HS-27A (cell line): ENCODE measurements around the gene LONRF2.
A peak's percentile ranks its signal among the peaks of the same experiment; 100 is the strongest.
"Not testable (repeated sequence)": the region's sequence is repeated elsewhere in the genome, so short reads cannot be mapped to it uniquely, and the experiment has no call there.

Source experiments
- DNase-seq: peaks from one replicate; pipeline ENCODE4 v3.0.0-alpha.2; 2012; ENCODE audit warnings: low read depth, missing footprints

LONRF2 gene

DNA sequence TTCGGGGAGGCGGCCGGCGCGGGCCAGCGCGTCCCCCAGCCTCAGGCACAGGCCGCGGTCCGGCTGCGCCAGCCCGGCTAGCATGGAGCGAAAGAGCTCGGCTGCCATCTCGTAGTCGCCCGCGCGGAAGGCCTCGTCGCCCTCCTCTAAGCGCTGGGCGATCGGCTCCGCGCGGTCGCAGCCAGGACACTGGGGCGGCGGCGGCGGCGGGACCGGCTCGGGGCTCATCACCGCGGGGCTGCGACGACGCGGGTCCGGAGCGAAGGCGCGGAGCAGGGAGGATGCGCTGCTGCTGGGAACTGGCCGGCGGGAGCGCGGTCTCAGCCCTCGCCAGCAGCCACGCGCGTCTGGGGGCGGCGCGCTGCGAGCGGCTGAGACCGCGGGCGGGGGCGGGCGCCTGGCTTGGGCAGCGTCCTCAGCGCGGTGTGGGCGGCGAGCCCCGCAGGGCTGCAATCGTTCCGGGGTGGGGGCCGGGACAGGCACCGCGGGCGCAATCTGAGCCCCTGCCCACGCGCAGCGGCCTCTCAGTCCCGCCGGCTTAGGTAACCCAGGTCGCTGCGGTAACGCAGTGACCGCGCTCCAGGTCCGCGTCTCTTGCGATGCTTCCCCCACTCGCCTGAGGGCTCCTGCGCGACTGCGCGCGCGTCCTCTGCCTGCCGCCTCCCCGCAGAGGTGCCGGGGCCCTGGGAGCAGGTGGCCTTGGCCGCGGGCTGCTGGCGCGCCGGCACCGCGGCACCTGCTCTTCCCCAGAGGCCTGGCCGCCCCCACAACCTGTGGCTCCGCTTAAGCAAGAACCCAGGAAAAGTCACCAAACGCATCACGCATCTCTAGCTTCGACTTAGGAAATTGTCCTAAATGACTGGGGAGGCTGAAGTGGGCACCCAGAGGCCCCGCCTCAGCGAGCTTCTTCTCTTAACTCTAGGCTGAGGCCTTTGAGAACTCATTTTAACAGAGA lies at the start of gene LONRF2:
Gene LONRF2 (minus strand): TSS at position 636 of the 955 bp plus-strand sequence. CDS start 408 bp downstream, at position 228.
- DNase-seq: no peak

DNA sequence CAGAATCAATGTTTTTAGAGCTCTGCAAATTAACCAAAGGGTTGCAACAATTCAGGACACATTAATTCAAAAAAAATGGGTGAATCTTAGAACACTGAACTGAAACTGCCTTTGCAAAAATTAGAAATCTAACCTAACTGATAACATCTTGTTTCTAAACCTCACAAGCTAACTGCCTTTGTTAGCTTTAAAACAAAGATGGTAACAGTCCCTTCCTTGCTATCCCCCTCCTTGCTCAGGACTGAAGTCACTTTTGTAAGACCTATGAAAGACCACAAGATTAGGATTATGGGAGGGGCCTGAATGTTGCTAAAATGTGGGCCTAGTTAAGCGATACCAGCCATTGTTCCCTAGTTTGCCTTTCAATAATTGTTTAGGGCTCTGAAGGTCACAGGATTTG lies 44.9 kb upstream of the LONRF2 start:
- DNase-seq: no peak

DNA sequence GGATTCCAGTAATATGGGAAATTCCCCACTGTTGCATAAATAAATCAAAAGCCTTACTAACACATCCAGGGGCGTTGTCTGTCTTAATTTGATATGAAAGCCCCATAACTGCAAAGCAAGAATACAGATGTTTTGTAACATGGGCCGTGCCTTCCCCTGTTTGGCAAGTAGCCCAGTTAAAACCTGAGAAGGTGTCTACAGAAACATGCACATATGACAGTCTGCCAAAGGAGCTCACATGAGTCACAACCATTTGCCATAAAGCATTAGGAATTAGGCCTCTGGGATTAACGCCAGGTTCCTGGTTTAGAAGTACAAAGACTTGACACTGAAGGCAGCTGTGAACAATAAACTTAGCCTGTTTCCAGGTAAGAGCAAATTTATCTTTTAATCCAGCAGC lies 43.1 kb upstream of the LONRF2 start:
- peak; percentile 9 for DNase-seq

DNA sequence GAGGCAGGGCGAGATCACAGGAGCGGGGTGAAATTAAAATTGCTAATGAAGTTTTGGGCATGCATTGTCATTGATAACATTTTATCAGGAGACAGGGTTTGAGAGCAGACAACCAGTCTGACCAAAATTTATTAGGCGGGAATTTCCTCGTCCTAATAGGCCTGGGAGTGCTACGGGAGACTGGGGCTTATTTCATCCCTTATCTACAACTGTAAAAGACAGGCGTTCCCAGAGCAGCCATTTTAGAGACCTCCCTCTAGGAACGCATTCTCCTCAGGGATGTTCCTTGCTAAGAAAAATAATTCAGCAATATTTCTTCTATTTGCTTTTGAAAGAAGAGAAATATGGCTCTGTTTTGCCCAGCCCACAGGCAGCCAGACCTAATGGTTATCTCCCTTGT lies 40.0 kb upstream of the LONRF2 start:
- DNase-seq: not testable (repeated sequence)

DNA sequence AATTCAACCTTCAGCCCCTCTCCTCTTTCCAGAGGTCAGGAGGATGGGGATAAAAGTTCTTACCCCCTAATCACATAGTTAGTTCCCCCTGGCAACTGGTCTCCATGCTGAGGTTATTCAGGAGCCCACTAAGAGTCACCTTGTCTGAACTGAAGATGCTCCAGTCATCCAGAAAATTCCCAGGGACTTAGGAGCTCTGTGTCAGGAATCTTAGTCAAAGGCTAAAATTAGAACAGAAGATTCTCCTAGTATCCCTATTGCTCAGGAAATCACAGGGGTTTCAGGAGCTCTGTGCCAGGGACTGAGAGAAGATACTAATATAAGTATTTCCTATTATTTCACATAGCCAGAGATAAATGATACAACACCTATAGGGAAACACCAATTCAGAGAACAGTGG lies 37.3 kb upstream of the LONRF2 start:
- DNase-seq: no peak

DNA sequence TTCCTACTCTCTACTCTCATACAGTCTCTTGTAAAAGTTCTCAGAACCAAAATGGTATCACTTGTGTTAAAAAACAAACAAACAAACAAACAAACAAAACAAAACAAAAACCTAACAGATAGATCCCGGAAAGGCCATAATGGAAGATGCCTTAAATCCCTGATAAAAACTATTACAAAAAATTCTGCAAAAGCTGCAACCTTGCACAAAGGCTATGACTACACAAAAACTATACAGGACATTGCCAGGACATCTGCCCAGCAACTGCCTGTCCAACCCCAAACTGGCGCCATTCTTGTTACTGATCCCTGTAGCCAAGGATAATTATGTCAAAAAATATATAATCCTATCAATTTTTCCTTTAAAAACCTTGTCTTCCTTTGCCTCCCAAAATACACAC lies 36.3 kb upstream of the LONRF2 start:
- DNase-seq: no peak

DNA sequence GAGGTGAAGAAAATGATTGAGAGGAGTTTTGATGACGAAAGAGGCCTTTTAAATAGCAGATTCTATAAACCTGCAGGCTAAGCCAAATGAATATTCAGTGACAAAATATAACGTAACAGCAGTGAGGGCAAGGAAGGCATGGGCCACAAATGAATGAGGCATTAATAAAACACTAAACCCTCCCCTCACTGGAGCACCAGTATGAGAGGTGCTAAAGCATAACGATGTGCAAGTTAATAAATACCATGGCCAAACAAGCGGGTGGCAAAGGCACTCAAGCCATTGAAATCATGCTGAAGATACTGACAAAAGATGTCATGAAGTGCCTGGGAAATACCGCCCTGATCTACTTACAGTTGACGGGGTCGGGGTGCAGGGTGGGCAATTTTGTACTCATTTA lies 30.2 kb upstream of the LONRF2 start:
- no peak for DNase-seq

DNA sequence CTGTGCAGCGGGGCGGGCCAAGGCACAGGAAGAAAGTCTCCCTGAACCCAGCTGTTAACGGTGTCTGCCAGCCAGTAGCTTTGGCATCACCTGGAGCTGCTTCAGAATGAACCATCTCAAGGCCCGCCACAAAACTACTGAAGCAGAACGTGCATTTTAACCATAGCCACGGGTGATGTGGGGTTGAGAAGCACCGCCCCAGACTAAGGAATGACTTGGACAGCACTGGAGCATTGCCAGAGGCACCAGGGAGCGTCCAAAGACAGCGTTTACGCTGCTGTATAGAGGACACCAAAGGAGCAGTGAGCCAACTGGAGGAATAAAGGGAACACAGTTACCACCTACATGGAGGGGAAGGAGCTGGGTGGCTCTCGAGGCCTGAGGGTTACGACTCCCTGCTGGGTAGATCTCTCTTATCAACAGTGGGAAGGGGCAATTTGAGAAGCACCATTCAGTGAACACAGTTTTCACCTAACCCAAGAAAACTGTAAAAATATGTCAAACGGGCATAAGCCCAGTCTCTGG lies 28.4 kb upstream of the LONRF2 start:
- no peak for DNase-seq

DNA sequence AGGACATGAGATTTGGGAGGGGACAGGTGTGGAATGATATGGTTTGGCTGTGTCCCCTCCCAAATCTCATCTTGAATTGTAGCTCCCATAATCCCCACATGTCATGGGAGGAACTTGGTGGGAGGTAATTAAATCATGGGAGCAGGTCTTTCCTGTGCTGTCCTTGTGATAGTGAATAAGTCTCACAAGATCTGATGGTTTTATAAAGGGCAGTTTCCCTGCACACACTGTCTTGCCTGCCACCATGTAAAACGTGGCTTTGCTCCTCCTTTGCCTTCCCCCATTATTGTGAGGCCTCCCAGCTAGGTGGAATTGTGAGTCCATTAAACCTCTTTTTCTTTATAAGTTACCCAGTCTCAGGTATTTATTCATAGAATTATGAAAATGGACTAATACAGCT lies 22.8 kb upstream of the LONRF2 start:
- DNase-seq: not testable (repeated sequence)

DNA sequence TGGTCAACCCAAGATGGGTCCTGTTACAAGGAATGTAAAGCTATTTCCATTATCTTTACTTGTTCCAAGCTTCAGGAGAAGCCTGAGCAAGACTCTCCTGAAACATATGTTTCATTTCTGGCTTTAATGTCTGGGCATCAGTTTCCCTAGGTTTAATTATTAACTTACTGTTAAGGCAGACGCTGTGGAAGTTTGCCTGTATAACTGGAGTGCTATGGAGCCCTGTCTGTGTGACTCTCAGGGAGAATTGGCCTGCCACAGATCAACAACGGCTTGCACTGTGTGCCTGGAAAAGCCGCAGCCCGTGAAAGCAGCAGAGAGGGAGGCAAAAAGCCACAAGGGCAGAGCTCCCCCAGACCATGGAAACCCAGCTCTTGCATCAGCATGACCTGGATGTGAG lies 22.1 kb upstream of the LONRF2 start:
- DNase-seq: no peak

DNA sequence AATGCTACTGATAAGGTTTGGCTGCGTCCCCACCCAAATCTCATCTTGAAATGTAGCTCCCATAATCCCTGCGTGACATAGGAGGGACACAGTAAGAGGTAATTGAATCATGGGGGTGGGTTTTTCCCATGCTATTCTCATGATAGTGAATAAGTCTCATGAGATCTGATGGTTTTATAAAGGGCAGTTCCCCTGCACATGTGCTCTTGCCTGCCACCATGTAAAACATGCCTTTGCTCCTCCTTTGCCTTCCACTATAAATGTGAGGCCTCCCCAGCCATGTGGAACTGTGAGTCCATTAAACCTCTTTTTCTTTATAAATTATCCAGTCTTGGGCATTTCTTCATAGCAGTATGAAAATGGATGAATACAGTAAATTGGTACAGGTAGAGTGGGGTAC lies 20.2 kb upstream of the LONRF2 start:
- DNase-seq: not testable (repeated sequence)

DNA sequence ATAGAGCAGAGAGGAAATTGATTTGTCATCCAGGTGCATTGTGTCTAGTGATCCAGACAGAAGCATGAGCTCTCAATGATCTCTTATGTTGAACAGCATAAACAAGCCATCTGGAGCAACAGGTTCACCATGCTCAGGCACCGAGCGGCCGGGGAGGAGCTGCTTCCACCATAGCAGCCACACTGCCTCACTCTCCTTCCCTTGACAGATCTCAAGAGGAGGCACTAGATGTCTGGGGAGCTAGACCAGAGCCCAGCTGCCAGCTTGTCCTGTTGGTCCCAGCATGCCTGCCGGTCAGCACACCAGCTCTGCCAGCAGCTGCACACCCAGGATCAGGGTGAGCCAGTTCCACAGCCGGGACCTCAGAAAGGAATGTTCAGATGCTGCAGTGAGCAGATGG lies 17.5 kb upstream of the LONRF2 start:
- no peak for DNase-seq

DNA sequence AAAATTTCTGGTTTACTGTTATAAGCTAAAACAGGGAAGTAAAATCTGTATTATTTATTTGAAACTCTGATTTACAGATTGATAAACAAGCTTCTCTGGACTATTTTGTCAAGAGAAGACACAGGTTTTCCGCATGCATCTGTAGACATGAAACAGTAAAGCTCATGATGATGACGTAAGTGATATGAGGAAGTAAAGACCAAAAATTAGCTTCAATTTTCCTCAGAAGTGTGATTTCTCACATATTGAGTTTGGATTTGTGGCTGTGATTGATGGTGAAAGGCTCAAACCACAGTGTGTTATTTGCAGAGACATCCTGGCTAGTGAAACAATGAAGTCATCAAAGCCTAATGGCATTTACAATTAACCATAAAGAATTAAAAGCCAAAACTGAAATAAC lies 12.6 kb upstream of the LONRF2 start:
- no peak for DNase-seq

DNA sequence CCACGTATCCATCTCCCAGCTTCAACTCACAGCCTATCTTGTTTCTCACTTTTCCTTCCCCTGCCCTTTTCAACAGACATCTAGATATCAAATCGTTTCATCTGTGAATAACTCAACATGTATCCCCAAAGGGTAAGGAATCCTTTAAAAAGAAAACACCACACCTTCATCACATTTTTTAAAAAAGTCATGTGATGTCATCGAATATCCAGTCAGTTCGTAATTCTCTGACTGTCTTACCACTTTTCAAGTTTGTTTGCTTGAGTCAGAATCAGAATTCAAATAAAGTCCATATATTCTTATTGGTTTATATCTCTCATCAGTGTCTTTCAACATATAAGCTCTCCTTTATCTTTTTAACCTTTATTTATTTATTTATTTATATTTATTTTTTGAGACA lies 5.4 kb upstream of the LONRF2 start:
- no peak for DNase-seq

DNA sequence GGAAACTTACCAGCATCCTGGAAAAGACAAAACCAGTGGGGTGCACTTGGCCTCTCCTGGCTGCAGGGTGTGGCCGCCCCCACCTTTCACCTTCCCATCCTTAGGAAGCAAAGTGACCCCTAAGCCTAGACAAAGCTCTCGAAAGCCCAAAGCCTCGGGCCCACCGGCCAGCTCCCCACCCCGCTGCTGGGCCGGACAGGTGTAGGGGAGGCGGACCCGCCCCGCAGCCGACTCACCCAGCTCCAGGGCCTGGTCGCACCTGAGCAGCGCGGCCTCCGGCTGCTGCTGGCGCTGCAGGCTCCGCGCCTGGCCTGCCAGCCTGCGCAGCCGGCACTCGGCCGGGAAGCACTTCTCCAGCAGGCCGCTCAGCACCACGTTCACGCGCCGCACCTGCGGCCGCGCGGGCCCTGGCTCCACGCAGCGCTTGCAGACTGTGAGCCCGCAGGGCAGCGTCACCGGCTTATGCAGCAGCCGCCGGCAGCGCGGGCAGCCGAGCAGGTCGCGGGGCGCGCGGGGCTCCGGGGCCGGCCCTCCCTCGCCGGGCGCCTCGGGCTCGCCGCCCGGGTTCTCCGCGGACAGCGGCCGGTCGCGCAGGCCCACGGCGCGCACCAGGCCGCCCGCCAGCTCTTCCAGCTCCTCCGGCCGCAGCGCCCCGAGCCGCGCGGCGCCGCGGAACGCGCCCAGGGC lies 979 bp downstream of the LONRF2 start:
- no peak for DNase-seq

DNA sequence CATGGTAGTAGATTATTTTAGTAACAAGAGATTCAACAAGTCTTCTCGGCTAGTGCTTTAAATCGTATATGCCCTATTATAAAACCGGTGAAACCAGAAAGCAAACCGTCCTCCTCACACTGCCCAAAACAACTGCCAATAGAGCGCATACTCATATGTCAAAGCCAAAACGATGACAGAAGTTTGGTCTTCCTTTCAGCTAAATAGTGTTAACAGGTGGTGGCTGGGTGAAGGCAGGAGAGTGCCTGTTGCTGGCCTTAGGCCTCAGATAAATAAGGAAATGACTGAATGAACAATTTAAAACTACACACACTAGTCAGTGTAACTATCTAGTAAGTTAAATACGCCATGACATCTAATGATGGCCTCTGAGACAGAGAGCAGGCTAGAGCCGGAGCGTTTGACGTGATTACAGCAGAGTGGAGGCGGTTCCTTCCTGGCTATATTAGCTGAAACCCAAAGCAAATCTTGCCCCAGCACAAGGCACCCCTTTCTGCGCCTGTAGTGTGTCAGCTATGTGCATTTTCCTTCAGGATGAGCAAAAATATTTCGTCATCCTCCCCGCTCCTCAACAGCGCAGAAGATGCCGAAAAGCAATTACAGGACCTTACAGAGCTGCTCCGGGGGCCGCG lies 1.6 kb downstream of the LONRF2 start:
- DNase-seq: no peak

DNA sequence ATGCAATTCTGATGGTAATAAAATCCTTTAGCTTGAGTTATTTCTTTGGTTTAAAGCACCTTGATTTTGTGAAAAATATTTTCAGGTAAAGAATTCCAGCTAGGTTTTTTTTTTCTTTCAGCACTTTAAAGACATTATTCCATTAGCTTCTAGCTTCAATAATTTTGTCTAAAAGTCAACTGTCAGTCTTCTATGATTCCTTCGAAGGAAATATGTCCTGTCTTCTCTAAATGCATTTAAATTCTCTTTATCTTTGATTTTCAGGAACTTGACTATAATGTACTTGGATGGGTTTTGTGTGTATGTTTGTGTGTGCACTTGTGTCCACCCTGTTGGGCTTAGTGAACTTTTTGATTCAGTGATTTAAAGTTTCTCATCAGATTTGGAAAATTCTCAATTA lies 4.7 kb downstream of the LONRF2 start:
- no peak for DNase-seq

DNA sequence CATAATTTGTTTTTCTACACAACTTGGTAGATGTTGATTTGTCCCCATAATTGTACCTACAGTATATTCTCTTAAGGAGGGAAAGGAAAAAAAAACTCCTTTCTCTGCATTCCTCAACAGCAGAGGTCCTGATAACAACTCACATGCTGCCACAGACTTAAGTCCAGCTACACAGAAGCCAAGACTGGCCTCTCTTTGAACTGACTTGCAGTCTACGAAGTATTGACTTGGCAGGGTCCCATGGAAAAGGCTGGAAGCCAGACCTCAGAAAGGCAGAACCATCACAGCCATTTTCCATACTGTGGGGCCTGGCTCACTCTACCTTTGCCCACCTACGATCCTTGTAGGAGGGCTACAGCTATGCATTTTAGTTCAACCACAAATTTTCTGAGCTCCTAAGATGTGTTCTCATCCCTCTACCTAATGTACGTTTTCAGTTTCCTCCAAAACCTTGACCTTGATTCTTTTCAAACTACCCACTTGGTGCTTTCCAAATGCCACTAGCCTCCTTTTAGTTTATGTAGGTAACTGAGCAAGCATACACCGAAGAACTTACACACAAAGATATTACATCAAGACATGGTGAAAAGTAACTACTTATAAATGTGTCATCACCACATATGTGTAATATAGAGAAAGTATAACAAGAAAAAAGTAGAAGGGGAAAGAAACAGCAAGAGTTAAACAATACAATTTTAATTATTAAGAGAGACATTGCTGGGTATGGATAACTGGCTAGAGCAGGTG lies 12.2 kb downstream of the LONRF2 start:
- no peak for DNase-seq

DNA sequence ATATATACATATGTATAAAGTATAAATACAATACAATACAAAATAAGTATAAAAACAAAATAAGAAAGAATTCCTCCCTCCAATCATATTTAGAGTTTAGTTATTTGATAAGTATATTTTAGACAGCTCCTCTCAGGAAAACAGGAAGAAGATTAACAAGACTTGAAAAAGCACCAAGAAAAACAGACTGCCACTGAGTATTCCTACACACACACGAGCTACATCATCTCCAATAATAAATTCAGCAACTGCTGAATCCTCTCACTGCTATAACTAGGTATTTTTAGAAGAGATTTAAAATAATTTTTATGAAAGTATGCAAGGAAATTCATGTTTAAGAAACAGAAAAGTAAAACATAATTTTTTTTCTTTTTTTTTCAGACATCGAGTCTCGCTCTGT lies 13.0 kb downstream of the LONRF2 start:
- DNase-seq: no peak

DNA sequence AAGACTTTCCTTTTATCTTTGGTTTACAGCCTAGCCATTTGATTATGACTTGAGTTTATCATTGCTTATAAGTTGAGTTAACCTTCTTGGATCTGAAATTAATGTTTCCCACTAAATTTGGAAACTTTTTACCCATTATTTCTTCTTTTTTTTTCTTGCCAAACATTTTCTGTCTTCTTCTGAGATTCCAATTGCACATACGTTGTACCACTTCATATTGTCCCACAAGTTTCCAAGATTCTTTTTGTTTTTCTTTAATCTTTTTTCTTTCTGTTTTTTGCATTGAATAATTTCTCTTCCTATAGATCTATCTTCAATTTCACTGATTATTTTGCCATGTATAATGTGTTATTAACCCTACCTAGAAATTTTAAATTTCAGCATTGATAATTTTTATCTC lies 18.6 kb downstream of the LONRF2 start:
- DNase-seq: no peak

DNA sequence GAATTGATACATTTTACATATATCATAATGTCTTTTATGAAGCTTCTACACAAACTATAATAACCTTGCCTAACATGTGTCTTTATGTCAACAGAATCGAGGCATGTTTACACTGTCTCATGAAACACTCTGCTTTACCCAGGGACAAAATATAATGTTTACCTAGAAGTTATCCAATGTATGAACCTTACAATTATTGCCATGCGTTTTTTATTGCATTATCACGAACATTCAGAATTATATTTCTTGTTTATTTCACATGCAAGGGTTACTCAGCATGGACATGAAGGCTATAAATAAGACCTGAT lies 19.8 kb downstream of the LONRF2 start:
- DNase-seq: no peak
